HepG2 (cell line): ENCODE results near the gene GART. TPM values are rescaled to one million over a fixed set of nuclear protein-coding genes. Genes with fewer than 3 reads are reported as not detected.
A peak's percentile ranks its signal among the peaks of the same experiment; 100 is the strongest.

ENCODE experiments used
- ATM ChIP-seq: fragments of 450-650 bp; IDR thresholded peaks from 2 replicates; pipeline ENCODE4 v1.7.1; 2017; ENCODE audit warnings: mild to moderate bottlenecking, borderline replicate concordance
- BRCA1 ChIP-seq: sonication (generic); formaldehyde crosslinking; IDR thresholded peaks from 2 replicates; pipeline ENCODE4 v1.4.0; 2020; ENCODE audit warnings: missing genetic modification reagents
- CBX1 ChIP-seq: IDR thresholded peaks from one replicate; pipeline ENCODE4 v1.6.1; 2016; ENCODE audit warnings: antibody characterized with exemption, low read depth
- CCAR2 ChIP-seq: fragments of 200-400 bp; formaldehyde crosslinking; optimal IDR thresholded peaks from 2 replicates; pipeline ENCODE3; 2018; ENCODE audit warnings: low read depth, mild to moderate bottlenecking, low read length, moderate library complexity
- CEBPB ChIP-seq: IDR thresholded peaks from 2 replicates; pipeline ENCODE4 v1.6.1; 2011; ENCODE audit warnings: low read depth, low read length, improper control_type of control experiment, borderline replicate concordance
- EEA1 ChIP-seq: sonication (generic); formaldehyde crosslinking; IDR thresholded peaks from 2 replicates; pipeline ENCODE4 v1.5.1; 2020; ENCODE audit warnings: mild to moderate bottlenecking, missing genetic modification reagents, borderline replicate concordance
- ETV5 ChIP-seq: IDR thresholded peaks from 2 replicates; pipeline ENCODE4 v1.6.1; 2018; ENCODE audit warnings: missing biosample characterization, missing genetic modification reagents, inconsistent platforms, borderline replicate concordance
- GMEB2 ChIP-seq: IDR thresholded peaks from 2 replicates; pipeline ENCODE4 v1.6.1; 2016; ENCODE audit warnings: missing biosample characterization, missing genetic modification reagents, low read depth
- HNRNPUL1 ChIP-seq: fragments of 200-400 bp; formaldehyde crosslinking; IDR thresholded peaks from 2 replicates; pipeline ENCODE4 v1.6.1; 2017; ENCODE audit warnings: low read depth, mild to moderate bottlenecking, low read length, moderate library complexity
- KIAA2018 ChIP-seq: sonication (generic); formaldehyde crosslinking; IDR thresholded peaks from 2 replicates; pipeline ENCODE4 v1.5.0; 2020; ENCODE audit warnings: mild to moderate bottlenecking, missing genetic modification reagents, borderline replicate concordance
- LCORL ChIP-seq, 2 experiments: fragments of 450-650 bp in 1 of 2; sonication (generic) in 1 of 2; formaldehyde crosslinking in 1 of 2; IDR thresholded peaks; 2 replicates each; pipeline versions ENCODE4 v1.5.0 to v1.6.1; 2017 to 2020; ENCODE audit warnings: antibody characterized with exemption in 1 of 2, missing genetic modification reagents in 1 of 2
- NFYC ChIP-seq: IDR thresholded peaks from 2 replicates; pipeline ENCODE4 v1.6.1; 2016; ENCODE audit warnings: missing genetic modification reagents, missing compliant biosample characterization
- ZBTB10 ChIP-seq: sonication (generic); formaldehyde crosslinking; IDR thresholded peaks from 2 replicates; pipeline ENCODE4 v1.4.0; 2020; ENCODE audit warnings: missing genetic modification reagents, borderline replicate concordance
- ZNF136 ChIP-seq: sonication (generic); formaldehyde crosslinking; IDR thresholded peaks from 2 replicates; pipeline ENCODE4 v1.8.1; 2022; ENCODE audit warnings: low read depth, mild to moderate bottlenecking, moderate library complexity, missing genetic modification reagents
- ZNF33B ChIP-seq: sonication (generic); formaldehyde crosslinking; IDR thresholded peaks from 2 replicates; pipeline ENCODE4 v1.5.1; 2020; ENCODE audit warnings: mild to moderate bottlenecking, missing genetic modification reagents
- ZNF546 ChIP-seq: sonication (generic); formaldehyde crosslinking; conservative IDR thresholded peaks from 2 replicates; pipeline ENCODE4 v1.8.1; 2023; ENCODE audit warnings: mild to moderate bottlenecking, missing genetic modification reagents
- polyA plus RNA-seq, 8 experiments: library from polyadenylated mRNA; depleted of rRNA in 3 of 8; stranded (reverse) in 7 of 8; unstranded in 1 of 8; fragments of >200 nt; fragmentation: Illumina TruSeq in 4 of 8; extraction: Trizol in 4 of 8; gene quantifications; 2 replicates each; pipeline versions ENCODE4 v1.2.1 to v1.2.3, GENCODE V29; 2011 to 2016; ENCODE audit warnings: low read depth in 4 of 8, missing spikeins in 1 of 8, mixed read lengths in 1 of 8; ENCODE audit not compliant: insufficient read depth in 1 of 8
- total RNA-seq, 5 experiments: library from RNA; depleted of rRNA; stranded (reverse); fragments of >200 nt; fragmentation: Illumina TruSeq; extraction: Trizol; gene quantifications; 2 replicates each; pipeline ENCODE4 v1.2.3, GENCODE V29; 2016; ENCODE audit warnings: low read depth in 1 of 5

The GART gene
- total and polyA plus RNA-seq, 2 of the 13 experiments (the other 11 are each of a cell fraction or from before 2014, with no cell fraction given): 17.9 to 109 TPM

GRCh38 chr21:33541756-33542639 is at the start of gene GART (continued):
- TF ChIP-seq BRCA1: 0 out of 2 replicates have a peak, but pooled peaks have one; percentile 75
- TF ChIP-seq ZNF33B (CRISPR knock-in tag): no peak
- TF ChIP-seq ZBTB10 (CRISPR knock-in tag): no peak
- TF ChIP-seq GMEB2 (CRISPR knock-in tag): no peak
- TF ChIP-seq ZNF546: no peak
- TF ChIP-seq CEBPB: no peak
- TF ChIP-seq LCORL (IDR thresholded peaks at IDR 0.05): no peak
- no peak for TF ChIP-seq LCORL (CRISPR knock-in tag; IDR thresholded peaks at IDR 0.05)
- TF ChIP-seq HNRNPUL1: no peak
- no peak for TF ChIP-seq KIAA2018 (CRISPR knock-in tag)
- TF ChIP-seq NFYC: peak; percentile 71
- TF ChIP-seq ZNF136 (CRISPR knock-in tag): no peak
- peak; percentile 82 for TF ChIP-seq ETV5 (CRISPR knock-in tag)
- no peak for TF ChIP-seq ATM
- TF ChIP-seq CCAR2: no peak
- TF ChIP-seq CBX1: no peak
- no peak for TF ChIP-seq EEA1 (CRISPR knock-in tag)
